B cell (primary cell): ENCODE measurements around the gene FOXJ1.

Source experiments
- CTCF ChIP-seq: fragments of 200-600 bp; IDR thresholded peaks from one replicate; pipeline ENCODE4 v1.8.0; 2022; ENCODE audit warnings: antibody characterized with exemption, mild to moderate bottlenecking
- EZH2 ChIP-seq: IDR thresholded peaks from 2 replicates; pipeline ENCODE4 v1.6.1; 2012; ENCODE audit warnings: borderline replicate concordance, low read depth, mild to moderate bottlenecking, moderate library complexity, low read length; ENCODE audit not compliant: insufficient read depth, poor library complexity, severe bottlenecking

DNA sequence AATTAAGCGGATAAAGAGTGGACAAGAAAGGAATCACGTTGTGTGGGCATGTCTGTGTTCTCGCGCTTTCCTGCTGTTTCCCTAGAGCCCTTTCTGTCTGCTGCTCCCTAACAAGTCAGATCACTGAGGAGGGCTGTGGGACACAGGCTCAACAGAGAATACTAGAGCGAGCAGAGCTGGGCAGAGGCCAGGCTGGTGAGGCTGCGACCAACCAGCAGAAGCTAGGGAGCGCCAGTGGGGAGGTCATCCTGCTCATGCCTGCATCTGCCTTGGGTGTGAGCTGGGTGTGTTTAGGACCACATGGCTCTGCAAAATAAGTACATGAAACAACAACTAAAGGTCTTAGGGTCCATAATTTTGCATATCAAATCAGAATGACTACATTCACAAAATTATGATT, 11.5 kb upstream of the FOXJ1 start:
- no peak for TF ChIP-seq CTCF
- no peak for TF ChIP-seq EZH2
